ENCODE data around the gene PLEKHA1. TPM values are rescaled to one million over a fixed set of nuclear protein-coding genes. Genes with fewer than 3 reads are reported as not detected.

Gene PLEKHA1
- total and polyA plus RNA-seq, 4 donors: 15.9 to 29.2 (median 22.9) TPM

GRCh38 chr10:122379537-122379936 lies 5.0 kb downstream of the PLEKHA1 start:
- Histone ChIP-seq H3K27ac (ENCODE audit: low read depth in 1 of 2, low read length in 2 of 2) (no peak overlapping the region), H3K36me3 (ENCODE audit: control insufficient read depth in 4 of 4, insufficient read depth in 3 of 4, low read depth in 1 of 4, low read length in 3 of 4) (no peaks in the 10 kb centered on the region), H3K4me1 (ENCODE audit: control insufficient read depth in 4 of 4, insufficient read depth in 4 of 4, low read length in 3 of 4) (peaks cover 0 to 10% (median 0%) of the 10 kb centered on the region in 4 donors), H3K27me3 (ENCODE audit: control insufficient read depth in 4 of 4, insufficient read depth in 4 of 4, low read length in 3 of 4) (no peaks in the 10 kb centered on the region), H3K4me3 (ENCODE audit: low read depth in 1 of 3, low read length in 3 of 3) (no peak overlapping the region), H3K9me3 (ENCODE audit: control insufficient read depth in 4 of 4, low read length in 3 of 4) (no peaks in the 10 kb centered on the region), H3K9ac (ENCODE audit: low read depth in 1 of 2, low read length in 2 of 2) (no peak overlapping the region)
- TF ChIP-seq ATF3 (IDR thresholded peaks at IDR 0.05) (no peak), EGR1 (IDR thresholded peaks at IDR 0.05; ENCODE audit: low read depth in 2 of 2) (no peak), FOXA2 (IDR thresholded peaks at IDR 0.05) (no peak), HNF4A (conservative IDR thresholded peaks at IDR 0.05) (no peak), HNF4G (IDR thresholded peaks at IDR 0.05) (no peak), GABPA (IDR thresholded peaks at IDR 0.05 in 1 of 2, conservative IDR thresholded peaks at IDR 0.05 in 1 of 2) (no peak), SP1 (IDR thresholded peaks at IDR 0.05) (no peak), RXRA (IDR thresholded peaks at IDR 0.05) (no peak), YY1 (IDR thresholded peaks at IDR 0.05) (no peak), ZBTB33 (IDR thresholded peaks at IDR 0.05) (no peak), FOXA1 (IDR thresholded peaks at IDR 0.05) (no peak), MAX (IDR thresholded peaks at IDR 0.05) (no peak), NR2F2 (IDR thresholded peaks at IDR 0.05) (no peak), CTCF (IDR thresholded peaks at IDR 0.05; ENCODE audit: low read depth, low read length, missing input control) (no peak), REST (IDR thresholded peaks at IDR 0.05) (no peak), JUND (IDR thresholded peaks at IDR 0.05) (no peak), RAD21 (IDR thresholded peaks at IDR 0.05) (no peak), TAF1 (conservative IDR thresholded peaks at IDR 0.05) (no peak)
- 93% methylated on average over 2 of the region's 2 CpGs for WGBS
- DNase-seq (ENCODE audit: low spot score): no peak

Data from liver (tissue), 9 donors.